ENCODE data around the gene SLC25A28. TPM values are rescaled to one million over a fixed set of nuclear protein-coding genes. Genes with fewer than 3 reads are reported as not detected.

SLC25A28 gene
- total RNA-seq (10 to 100 TPM; 58.2 to 89.3 TPM), polyA plus RNA-seq (ENCODE audit: insufficient read depth, low read depth, low replicate concordance) (202 TPM)
- long read RNA-seq, donor 1, transcript SLC25A28-201 (4 exons, 1,451 nt): major isoform, 11 of 12 reads
- long read RNA-seq, donor 1, partial matches to known transcripts: 0 of 12 reads
- long read RNA-seq, donor 1, other reads (novel, unspliced or antisense): 0 of 12 reads
- long read RNA-seq, donor 2, transcript SLC25A28-201 (4 exons, 1,451 nt): major isoform, 9 of 21 reads
- long read RNA-seq, donor 2, partial matches to known transcripts: 10 of 21 reads
- long read RNA-seq, donor 2, other reads (novel, unspliced or antisense): 0 of 21 reads

- TF ChIP-seq, protein P1, sequence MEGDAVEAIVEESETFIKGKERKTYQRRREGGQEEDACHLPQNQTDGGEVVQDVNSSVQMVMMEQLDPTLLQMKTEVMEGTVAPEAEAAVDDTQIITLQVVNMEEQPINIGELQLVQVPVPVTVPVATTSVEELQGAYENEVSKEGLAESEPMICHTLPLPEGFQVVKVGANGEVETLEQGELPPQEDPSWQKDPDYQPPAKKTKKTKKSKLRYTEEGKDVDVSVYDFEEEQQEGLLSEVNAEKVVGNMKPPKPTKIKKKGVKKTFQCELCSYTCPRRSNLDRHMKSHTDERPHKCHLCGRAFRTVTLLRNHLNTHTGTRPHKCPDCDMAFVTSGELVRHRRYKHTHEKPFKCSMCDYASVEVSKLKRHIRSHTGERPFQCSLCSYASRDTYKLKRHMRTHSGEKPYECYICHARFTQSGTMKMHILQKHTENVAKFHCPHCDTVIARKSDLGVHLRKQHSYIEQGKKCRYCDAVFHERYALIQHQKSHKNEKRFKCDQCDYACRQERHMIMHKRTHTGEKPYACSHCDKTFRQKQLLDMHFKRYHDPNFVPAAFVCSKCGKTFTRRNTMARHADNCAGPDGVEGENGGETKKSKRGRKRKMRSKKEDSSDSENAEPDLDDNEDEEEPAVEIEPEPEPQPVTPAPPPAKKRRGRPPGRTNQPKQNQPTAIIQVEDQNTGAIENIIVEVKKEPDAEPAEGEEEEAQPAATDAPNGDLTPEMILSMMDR (IDR thresholded peaks at IDR 0.05): no peak
- TF ChIP-seq POLR2A (IDR thresholded peaks at IDR 0.05): no peak
- WGBS, 2 donors: 0 to 1% methylated on average over 26 to 37 of the region's 75 CpGs
- Histone ChIP-seq H3K36me3 (ENCODE audit: low read depth, missing control alignments) (no peaks in the 10 kb centered on the region), H3K27ac (peak within 1 kb of the TSS; percentile 94 to 96), H3K9me3 (no peaks in the 10 kb centered on the region), H3K4me1 (peaks cover 23% of the 10 kb centered on the region), H3K27me3 (no peaks in the 10 kb centered on the region), H3K4me3 (peak within 1 kb of the TSS; percentile 77 to 86)
- intact Hi-C loops (cut with DNase I; ENCODE audit: low total_unique reads): loop anchor here (10.0 kb wide), 1 partner anchor 185 kb away; the partner anchor contains the start of gene GOT1
- peak; percentile 98 for DNase-seq
Measured at GRCh38 chr10:99619851-99620710, at the start of gene SLC25A28. Gene SLC25A28 (minus strand): TSS chr10:99620439. CDS start chr10:99620335, 104 bp downstream.

DNA sequence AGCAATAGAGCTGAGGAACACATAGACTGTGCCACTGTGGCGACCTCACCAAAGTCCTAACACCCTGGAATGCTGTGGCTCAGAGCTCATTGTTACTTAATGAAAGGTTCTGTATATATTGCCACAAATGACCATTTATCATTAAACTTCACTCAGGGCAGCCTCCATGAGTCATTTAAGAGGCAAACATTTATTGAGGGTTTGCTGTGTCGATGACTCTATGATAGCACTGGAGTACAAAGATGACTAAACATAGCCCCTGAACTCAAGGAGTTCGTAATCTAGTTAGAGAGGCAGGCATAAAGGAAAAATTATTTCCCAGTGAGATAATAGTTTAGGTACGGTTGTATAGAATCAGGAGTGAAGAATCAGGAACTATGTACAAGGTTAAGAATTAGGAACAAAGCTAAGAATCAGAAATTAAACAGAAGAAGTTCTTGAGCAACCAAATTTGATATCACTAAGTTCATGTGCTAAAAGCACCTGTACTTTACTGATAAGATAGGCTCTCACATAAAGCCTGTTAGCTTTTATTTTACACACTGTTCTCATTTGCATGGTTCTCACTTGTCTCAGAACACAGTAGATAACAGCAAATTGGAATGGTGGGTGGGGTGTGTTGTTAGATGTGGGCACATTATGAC is 47.0 kb upstream of the SLC25A28 start:
- H3K9me3 ChIP-seq: no peaks in the 10 kb centered on the region
- no peak for TF ChIP-seq POLR2A (IDR thresholded peaks at IDR 0.05)
- TF ChIP-seq, protein P1 (IDR thresholded peaks at IDR 0.05): no peak
- intact Hi-C loops (cut with DNase I; ENCODE audit: low total_unique reads): no loop called here
- H3K27me3 ChIP-seq: no peaks in the 10 kb centered on the region
- no peak overlapping the region for H3K4me3 ChIP-seq
- no peak overlapping the region for H3K27ac ChIP-seq
- H3K36me3 ChIP-seq (ENCODE audit: low read depth, missing control alignments): no peaks in the 10 kb centered on the region
- 86 to 87% methylated on average over 4 of the region's 4 CpGs for WGBS, 2 donors
- DNase-seq: no peak
- H3K4me1 ChIP-seq: no peaks in the 10 kb centered on the region

GRCh38 chr10:99665304-99665703 is 45.1 kb upstream of the SLC25A28 start:
- intact Hi-C loops (cut with DNase I; ENCODE audit: low total_unique reads): no loop called here
- no peaks in the 10 kb centered on the region for H3K36me3 ChIP-seq (ENCODE audit: low read depth, missing control alignments)
- DNase-seq: no peak
- WGBS, 2 donors: 94 to 95% methylated on average over 2 of the region's 2 CpGs
- no peak for TF ChIP-seq POLR2A (IDR thresholded peaks at IDR 0.05)
- TF ChIP-seq, protein P1 (IDR thresholded peaks at IDR 0.05): no peak
- no peaks in the 10 kb centered on the region for H3K27me3 ChIP-seq
- no peak overlapping the region for H3K4me3 ChIP-seq
- no peaks in the 10 kb centered on the region for H3K9me3 ChIP-seq
- H3K4me1 ChIP-seq: no peaks in the 10 kb centered on the region
- no peak overlapping the region for H3K27ac ChIP-seq

DNA sequence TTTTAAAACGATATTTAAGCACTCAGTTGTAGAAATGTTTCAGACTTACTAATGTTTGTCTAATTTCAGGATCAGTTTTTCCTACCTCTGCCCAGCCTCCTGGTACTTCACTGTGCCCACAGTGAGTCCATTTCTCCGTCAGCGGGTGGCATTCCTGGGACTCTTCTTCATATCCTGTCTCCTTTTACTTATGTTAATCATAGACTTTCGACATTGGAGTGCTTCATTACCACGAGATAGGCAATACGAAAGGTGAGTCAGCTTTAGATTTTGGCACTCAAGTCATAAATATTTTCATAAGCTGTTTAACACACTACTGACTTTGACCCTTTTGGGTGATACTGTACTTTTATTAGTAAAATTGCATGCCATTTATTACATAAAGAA is 41.1 kb upstream of the SLC25A28 start:
- Histone ChIP-seq H3K4me3 (no peak overlapping the region), H3K9me3 (no peaks in the 10 kb centered on the region), H3K4me1 (no peaks in the 10 kb centered on the region), H3K36me3 (ENCODE audit: low read depth, missing control alignments) (no peaks in the 10 kb centered on the region), H3K27ac (no peak overlapping the region), H3K27me3 (no peaks in the 10 kb centered on the region)
- intact Hi-C loops (cut with DNase I; ENCODE audit: low total_unique reads): no loop called here
- WGBS, 2 donors: 78 to 87% methylated on average over 6 of the region's 6 CpGs
- no peak for DNase-seq
- TF ChIP-seq, protein P1 (IDR thresholded peaks at IDR 0.05): no peak
- TF ChIP-seq POLR2A (IDR thresholded peaks at IDR 0.05): no peak

All from testis (tissue), 5 donors.